Cerebellar nuclear complex (tissue), 1 donor: ENCODE results near the gene ADAM12.

Experiments used
- DNase-seq, 2 experiments: peaks; one replicate each; lab custom pipeline; 2025; lab: John Stamatoyannopoulos, UW

The ADAM12 gene, protein sequence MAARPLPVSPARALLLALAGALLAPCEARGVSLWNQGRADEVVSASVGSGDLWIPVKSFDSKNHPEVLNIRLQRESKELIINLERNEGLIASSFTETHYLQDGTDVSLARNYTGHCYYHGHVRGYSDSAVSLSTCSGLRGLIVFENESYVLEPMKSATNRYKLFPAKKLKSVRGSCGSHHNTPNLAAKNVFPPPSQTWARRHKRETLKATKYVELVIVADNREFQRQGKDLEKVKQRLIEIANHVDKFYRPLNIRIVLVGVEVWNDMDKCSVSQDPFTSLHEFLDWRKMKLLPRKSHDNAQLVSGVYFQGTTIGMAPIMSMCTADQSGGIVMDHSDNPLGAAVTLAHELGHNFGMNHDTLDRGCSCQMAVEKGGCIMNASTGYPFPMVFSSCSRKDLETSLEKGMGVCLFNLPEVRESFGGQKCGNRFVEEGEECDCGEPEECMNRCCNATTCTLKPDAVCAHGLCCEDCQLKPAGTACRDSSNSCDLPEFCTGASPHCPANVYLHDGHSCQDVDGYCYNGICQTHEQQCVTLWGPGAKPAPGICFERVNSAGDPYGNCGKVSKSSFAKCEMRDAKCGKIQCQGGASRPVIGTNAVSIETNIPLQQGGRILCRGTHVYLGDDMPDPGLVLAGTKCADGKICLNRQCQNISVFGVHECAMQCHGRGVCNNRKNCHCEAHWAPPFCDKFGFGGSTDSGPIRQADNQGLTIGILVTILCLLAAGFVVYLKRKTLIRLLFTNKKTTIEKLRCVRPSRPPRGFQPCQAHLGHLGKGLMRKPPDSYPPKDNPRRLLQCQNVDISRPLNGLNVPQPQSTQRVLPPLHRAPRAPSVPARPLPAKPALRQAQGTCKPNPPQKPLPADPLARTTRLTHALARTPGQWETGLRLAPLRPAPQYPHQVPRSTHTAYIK

DNA sequence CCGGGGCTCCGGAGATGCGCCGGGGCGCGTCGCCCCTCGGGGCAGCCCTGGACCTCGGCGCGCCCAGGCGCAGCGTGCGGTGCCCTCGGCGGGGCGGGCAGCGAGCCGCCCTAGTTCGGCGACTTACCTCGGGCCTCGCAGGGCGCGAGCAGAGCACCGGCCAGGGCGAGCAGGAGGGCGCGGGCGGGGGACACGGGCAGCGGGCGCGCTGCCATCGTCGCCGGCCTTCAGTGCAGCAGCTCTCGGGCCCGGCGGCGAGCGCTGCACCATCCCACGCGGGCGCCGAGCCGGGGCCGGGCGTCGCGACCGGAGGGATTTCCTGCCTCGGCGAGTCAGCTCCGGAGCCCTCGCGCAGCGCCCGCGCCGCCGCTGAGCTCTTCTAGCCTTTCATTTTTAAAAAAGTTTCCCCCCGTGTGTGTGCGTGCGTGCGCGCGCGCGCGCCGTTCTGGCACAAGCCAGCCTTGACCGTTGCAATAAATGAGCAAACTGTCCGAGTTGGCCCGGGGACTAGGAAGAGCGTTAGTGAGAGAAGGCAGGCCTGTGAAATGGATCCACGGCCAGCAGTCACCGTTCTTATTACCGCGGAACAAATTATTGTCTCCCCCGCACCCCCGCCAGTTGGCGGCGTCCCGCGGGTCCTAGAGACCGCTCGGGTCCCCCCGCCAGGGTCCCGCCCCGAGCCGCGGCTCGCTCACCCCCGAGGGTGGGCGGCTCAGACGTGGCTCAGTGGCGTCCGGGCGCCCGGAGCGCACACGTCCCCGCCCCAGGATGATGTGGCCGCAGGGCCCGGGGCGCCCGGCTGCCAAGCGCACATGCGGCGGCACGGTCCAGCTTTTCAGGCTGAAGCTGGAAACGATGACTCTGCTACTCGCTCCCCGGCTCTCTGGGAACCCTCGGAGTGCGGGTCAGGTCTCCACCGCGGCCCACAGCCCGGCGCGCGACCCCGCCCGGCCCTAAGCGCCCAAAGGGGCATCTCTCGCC is at the start of gene ADAM12:
ADAM12 (minus strand) TSS at position 547 of the 981 bp plus-strand sequence; CDS start at position 215, 332 bp downstream.
- DNase-seq = no peak

DNA sequence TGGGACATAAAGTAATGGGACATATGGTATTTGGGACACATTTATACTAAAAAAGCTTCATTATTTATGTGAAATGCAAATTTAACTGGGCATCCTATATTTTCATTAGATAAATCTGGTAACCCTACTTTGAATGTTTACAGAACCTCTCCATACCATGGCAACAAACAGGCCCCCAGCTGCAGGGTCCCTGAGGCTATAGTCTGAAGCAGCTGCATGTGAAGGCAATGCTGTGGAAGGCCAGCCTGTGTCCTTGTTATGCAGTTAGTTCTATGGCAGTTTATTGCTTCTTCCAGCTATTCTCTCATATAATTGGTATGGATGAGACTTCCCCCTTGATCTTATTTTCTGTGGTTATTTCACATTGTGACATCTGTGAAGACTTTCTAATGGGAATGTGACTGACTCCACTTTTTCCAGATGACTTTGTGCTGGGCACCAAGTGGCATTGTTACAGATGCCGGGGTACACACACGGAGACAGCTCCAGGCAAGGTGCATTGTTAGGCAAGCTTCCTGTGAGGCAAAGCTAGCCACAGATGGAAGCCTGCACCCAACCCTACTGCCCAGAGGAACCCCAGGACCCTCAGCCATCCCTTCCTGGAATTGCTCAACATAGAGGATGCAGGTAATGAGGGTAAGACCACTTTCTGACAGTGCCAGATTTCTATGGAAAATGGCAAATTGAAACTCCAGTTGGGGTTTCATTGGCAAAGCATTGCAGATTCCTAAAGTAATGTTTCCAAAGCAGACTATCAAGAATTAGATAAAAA is 49.5 kb upstream of the ADAM12 start:
- no peak for DNase-seq

DNA sequence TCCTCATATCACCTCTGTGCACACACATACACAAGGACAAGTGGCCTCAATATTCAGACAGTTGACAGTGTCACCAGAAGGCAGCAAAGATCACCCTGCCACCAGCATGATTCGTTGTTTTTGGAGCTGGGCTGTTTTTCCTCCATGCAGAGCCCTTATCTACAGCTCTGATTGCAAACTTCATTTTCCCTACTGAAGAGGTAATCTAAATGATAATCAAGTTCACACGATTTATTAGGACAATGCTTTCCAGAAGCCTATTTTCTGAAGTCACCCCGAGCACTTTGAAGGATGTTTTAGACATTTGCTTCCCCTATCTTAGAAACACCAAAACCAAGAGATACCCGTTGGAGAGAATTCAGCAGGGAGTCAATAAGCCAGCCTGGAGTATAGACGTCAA is 46.0 kb upstream of the ADAM12 start:
- DNase-seq = no peak

DNA sequence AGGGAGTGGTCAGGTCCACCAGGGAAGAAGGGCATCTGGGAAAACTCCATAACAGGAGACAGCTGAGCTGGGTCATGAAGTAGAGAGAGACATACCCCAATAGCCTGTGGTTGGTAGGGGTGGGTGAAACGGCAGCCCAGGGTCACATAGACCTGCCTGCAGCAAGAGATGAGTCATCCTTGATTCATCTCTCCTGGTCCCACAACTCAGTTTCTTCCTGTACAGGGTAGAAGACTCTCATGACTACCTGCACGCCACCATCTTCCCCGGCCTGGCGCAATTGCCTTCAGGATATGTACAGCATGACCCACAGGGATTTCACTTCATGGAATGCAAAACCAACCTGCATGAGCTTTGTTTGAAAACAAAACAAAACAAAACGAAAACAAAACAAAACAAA is 45.1 kb upstream of the ADAM12 start:
- DNase-seq = no peak

DNA sequence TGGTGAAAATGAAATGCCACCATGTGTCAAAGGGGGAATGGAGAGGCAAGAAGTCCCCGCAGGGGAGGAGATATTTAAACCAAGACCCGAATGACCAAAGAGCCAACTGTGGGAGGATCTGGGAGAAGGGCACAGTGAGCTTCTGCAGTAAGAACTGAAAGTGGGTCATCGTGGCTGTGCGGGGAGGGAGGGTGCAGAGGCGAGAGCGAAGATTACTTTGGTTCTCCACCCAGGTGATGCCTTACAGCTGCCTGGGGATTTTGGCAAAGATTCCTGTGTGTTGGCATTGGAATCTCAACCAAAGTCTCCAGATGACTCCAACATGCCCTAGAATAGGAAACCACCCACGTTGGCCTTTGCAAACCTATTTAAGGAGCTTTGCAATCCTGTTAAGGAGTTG is 44.2 kb upstream of the ADAM12 start:
- DNase-seq = no peak

DNA sequence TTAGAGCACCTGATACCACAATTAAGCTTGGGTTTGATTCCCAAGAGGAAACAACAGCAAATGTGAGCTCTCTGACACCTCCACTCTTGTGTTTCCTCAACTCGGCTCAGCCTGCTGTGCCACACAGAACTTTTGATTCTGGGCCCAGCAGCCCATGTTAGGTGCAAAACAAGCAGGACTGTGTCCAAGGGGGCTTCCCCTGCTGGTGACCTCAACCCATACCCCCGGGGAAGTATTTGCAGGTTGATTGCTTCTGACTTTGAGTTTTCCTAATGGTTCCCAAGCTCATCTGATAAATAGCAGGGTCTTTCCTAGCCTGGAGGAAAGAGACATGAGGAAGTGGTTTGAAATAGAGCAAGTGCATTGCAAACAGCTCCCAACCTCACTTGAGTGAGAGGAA is 43.5 kb upstream of the ADAM12 start:
- no peak for DNase-seq

DNA sequence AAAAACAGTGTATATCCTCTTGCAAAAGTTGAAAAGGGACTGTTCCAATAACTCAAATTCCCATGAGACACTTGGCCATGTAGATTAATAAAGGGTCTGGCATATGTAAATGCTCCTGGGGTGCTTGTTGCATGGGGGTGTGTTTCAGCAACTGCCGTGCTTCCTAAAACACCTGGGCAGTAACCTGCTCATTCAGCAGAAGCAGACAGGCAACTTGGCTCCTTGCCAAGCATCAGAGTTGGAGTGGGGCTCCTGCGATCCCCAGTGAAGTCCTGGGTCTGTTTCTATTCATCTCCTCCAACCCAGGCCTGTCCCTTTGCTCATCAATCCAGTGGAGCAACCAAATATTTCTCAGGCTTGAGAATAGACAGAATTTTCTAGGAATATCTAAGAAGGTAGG is 42.2 kb upstream of the ADAM12 start:
- DNase-seq = no peak

DNA sequence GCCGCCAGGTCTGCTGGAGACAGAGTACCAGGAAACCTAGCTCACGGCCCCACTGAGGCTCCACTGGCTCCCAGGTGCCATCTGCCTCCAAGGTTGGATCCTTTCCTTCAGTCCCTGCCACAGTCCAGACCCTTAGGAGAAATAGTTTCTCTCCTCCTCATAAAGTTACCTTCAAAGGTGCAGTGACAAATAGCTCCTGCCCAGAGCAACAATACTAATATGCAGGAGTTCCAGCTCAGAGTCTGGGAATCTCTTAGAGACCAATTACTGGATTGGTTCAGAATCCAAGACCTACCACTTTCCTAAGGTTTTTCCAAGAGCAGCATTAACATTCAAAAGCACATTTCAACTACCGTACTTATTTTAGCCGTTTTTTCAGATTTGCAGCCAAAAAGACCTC is 41.0 kb upstream of the ADAM12 start:
- DNase-seq = no peak

DNA sequence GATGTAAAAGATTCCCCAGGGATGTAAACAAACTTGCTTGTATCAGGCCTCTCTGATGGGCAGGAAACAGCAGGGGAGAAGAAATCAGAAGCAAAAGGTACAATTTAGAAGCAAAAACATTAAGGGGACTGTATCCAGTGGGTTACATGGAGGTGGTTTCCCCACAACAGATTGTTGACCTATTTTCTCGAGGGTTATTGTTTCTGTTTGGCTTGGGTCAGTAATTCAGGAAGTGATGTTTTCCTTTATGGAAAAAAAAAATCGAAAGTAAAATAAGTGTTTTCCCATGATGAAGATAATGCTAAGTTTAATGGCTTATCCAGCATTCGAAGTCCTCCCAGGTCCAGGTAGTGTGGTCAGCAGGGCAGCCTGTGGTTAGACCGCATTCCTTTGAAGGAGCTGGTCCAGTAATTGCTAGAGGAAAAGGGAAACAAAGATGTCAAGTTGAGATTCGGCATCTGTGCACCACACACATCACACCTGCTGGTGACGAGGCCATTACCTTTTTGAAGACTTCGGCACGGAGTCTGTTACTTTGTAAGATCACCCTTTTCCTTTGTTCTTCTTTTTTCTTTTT is 37.3 kb upstream of the ADAM12 start:
- no peak for DNase-seq

DNA sequence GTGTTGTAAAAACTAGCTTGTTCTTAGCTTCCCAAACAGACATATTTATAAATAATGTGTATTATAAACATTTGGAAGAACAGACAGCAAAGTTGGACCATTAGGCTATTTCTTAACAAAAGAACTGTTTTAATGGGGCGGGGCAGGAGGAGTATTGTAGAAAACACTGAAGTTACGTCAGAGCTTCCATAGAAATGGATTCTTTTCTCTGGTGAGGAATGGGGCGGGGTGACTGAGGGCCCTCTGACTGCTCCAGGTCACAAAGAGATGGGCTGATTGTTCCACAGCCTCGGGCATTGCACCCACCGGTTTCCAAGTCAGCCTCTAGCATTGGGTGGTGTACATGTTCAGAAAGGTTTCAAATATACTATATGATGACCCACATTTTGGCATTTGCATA is 36.8 kb upstream of the ADAM12 start:
- DNase-seq = no peak

DNA sequence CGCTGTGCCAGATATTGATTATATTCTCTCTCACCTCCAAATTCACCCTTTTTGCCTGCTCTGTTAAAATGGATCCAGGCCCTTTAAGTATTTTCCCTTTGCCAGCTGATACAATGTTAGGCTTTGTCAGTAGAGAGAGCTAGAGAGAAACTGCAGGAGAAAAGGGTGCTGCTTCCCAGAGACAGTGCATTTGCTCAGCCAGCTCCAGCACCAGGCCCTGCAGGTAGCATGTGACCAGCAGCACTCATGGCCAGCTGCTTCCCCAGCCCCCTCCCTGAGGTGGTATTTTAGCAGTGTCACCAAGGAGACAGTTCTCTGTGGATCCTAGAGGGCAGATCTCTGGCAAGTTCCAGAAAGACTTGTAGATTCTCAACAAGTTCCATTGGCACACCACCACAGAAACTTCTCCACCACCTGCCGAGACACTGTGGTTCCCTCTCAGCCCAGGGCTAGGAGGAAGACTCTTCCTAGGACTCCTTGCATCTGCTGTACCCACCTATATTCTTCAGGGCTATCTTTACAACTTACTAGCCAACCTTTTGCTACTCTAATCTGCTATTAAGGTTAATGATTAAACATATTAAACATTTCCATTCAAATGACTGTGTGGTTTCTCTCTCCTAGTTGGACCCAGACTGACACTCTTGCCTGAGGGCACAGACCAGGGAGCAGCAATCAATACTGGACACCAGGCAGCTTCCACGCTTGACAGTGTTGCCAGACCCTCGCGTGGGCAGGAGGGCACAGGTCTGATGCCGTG is 35.6 kb upstream of the ADAM12 start:
- DNase-seq = no peak

DNA sequence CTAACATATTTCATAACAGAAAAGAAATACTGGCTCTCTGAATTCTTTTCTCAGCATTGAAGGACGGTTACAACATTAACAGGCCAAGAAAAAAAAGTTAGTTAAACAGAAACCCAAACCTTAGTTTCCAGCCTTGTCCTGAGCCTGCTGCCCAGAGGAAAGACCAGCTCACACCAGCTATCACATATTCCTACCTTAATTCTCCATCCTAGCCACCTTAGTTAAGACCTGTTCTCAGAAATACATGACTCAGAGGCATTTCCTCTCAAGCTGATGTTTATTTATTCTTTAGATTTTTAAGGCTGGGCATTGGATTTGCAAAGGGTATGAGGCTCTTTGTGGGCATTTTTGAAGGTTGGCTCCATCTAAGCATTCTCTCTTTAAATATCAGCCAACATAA is 34.3 kb upstream of the ADAM12 start:
- no peak for DNase-seq

DNA sequence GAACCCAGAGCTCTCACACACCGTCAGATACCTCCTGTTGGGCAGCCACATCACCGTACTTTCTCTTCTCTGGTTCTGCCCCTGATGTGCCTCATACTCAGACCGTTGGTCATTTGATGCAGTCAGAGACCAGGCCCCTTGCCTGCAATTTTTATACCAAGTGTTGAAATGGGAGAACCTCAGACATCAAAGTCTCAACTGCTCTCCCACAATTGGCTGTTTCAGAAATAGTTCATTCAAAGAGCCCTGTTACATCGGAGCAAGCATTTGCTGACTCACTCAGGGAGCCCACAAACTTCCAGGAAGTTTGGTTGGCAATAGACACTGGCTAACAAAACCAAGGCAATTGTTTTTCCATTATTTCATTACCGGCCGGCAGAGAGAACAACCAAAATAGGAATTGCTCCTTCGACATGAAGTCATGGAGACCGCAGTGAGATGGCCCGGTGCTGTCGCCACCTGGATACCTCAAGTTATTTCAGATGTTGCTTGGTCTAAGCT is 33.5 kb upstream of the ADAM12 start:
- DNase-seq = no peak

DNA sequence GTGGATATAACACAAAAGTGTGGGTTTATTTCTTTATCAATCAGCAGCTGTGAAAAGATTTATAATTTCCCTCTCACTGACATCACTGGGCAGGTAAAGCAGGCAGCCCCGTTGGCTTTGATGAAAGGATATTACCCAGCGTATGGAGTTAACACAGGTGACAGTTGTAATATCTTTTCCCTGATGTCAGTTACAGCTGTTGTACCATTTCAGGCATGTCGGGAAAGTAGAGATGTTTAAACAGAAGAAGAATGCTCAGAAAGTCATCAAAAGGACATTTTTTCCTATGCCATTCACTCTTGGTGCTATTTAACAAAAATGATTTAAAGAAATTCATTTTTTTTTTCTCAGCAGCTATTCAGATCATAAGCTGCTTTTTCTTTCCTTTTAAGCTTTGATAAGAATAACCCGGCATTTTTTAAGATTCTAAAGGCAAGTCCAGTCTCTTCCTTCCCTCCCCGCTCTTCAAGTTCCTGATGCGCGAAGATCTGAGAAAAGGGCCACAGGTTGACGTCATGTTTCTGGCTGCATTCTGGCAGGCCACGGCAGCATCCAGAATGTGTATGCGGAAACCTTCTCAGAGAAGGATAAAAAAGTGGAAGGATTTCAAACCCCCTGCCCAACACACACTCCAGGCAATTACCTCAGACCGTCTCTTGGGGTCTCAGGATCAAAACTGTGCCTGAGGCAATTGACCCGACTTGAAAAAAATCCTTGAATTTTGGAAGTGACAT is 32.5 kb upstream of the ADAM12 start:
- DNase-seq = no peak

DNA sequence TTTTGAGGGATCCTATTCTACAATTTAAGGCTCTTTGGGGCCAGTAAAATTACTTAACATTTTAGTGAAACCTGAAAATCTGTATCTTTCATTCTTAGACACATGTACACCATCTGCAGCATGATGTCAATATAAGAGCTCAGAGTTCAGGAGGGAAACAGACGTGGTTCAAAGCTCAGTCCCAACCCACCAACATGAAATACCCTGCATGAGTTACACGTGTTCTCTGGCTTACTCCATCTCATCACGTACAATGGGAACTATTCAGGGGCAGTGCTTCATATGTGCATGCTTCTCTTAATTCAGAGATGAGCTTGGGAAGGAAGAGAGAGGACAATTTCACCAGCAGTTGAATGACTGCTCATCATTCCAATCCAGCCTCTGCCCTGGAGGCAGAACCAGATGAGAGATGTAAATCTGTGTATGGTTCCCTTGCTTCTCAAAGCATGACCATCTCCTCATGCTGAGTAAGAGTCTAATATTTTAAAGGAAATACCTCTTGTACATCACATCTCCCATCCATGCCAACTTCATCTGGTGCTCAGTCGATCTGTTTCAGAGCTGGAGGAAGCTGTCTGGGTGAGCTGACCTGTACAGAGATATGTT is 29.0 kb upstream of the ADAM12 start:
- no peak for DNase-seq

DNA sequence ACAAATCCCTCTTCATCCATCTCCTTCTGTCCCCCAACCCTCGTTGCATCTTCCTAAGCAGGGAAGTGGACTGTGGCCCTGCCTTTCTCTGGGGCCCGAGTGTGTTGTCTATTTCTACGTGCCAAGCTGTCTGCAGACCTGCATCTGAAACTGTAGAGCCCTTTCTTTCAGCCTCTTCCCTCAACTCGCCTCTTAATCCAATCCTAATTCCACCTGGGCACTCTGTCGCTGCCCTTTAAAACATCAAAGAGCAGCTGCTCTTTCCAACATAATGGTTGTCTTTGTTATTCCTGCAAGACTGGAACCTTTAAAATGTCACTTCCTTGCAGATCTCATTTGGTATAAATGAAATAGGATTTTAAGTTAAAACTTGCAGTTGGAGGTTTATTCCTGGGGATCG is 21.5 kb upstream of the ADAM12 start:
- no peak for DNase-seq

DNA sequence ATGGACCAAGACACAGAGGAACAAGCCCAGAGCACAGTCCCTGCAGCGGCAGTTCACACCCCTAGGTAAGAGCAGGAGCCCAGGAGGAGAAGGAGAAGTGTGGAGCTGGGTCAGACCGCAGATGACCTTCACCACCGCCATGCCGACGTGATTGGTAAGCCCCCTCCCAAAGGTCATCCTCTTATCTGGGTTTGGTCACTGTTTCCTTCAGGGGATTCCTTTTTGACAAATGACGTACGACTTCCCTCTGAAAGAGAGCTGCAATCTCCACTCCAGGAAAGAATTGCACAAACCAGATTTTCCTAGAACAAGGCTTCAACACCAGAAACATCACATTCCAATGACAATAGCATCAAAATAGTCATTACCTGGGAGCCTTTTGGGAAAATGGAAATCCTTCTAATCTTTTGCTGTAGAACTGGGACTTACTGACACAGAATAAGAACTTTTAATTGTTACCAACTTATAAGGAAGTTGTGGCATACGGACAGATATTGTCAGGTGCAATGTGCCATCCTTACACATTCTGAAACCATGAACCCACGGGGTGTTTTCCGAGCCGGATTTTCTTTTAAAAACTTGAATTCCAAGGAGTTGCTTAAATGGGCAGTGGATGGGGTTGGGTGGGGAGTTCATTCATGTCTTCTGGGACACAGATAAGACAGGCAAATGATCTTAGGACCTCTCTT is 20.8 kb upstream of the ADAM12 start:
- no peak for DNase-seq

DNA sequence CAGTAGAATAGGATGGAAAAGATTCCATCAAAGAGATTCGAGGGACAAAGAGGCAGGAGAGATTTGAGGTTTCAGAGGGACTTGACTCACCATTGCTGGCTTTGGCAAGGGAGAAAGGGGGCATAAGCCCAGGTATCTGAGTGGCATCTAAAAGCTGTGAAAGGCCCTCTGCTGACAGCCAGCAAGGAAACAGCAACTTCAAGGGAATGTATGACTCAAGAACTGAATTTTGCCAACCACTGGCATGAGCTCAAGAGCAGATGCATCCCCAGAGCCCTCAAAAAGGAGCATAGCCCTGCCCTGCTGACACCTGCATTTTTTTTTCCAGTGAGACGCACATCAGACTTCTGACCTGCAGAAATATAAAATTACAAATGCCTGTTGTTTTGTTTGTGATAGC is 19.6 kb upstream of the ADAM12 start:
- DNase-seq = no peak
